ENCODE results near the gene PARVB. TPM values are rescaled to one million over a fixed set of nuclear protein-coding genes. Genes with fewer than 3 reads are reported as not detected.

PARVB gene
- total and polyA plus RNA-seq, 5 donors = 44.0 to 124 (median 88.6) TPM

DNA sequence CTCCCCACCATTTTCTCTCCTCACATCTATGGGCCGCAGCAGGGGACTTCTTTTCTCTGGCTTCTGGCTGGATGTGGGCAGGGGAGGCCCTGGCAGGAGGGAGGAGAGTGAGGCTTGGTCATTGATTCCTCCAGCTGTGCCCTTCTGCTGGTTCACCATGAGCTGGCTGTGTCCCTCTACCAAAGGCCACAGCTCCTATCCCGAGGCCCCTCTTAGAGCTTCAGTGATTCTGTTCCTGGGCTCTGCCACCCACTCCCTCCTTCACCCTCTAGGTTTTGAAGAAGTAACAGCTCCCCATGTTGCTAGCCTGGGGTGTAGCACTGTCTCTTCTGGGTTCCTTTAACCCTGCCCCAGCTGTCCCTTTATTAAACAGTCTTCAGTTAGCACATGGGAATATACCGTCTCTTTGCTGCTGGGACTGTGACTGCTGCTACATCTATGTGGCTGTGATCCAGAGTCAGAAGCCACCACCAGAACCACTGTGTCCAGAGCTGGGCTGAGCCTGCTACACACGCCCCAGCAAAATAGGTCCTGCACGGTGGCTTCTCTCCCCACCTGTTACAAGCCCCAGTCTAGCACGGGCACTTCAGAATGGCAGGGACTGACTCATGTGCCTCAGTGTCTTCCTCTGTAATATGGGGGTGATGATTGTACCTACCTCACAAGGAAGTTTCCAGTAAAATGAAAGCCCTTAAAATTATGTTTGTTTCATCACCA is 156.0 kb downstream of the PARVB start:
- H3K4me3 ChIP-seq (ENCODE audit: low read length) = no peak overlapping the region
- DNase-seq = no peak
- no peak overlapping the region for H3K27ac ChIP-seq (ENCODE audit: low read length)
- 74% methylated on average over 6 of the region's 6 CpGs for WGBS
- no peaks in the 10 kb centered on the region for H3K27me3 ChIP-seq (ENCODE audit: control insufficient read depth, insufficient read depth)
- intact Hi-C loops (cut with DNase I) = no loop called here
- H3K9me3 ChIP-seq (ENCODE audit: control insufficient read depth, low read length) = no peaks in the 10 kb centered on the region
- H3K4me1 ChIP-seq (ENCODE audit: control insufficient read depth, insufficient read depth, low read length) = no peaks in the 10 kb centered on the region
- no peak for ATAC-seq

DNA sequence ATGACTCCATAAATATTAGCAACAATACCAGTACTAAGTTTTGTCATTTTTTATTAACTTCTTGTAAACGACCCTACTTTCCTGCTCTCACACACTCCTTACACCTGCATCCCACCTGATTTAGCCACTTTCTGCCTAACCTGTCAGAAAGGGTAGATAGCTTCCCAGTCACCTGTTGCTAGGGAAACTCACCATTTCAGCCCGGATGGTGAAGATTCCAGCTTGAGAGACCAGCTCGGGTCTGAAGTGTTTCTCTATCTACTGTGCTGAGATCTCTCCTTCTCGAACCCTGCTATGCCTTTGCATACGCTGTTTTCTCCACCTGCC is 156.6 kb downstream of the PARVB start, which contains the start of gene PARVG:
Gene PARVG (plus strand): TSS at position 220 of the 327 bp plus-strand sequence. CDS start 2,405 bp downstream, outside the sequence.
- no peak within 1 kb of the TSS for H3K27ac ChIP-seq (ENCODE audit: low read length)
- H3K4me3 ChIP-seq (ENCODE audit: low read length) = no peak within 1 kb of the TSS
- 64% methylated on average over 5 of the region's 5 CpGs for WGBS

DNA sequence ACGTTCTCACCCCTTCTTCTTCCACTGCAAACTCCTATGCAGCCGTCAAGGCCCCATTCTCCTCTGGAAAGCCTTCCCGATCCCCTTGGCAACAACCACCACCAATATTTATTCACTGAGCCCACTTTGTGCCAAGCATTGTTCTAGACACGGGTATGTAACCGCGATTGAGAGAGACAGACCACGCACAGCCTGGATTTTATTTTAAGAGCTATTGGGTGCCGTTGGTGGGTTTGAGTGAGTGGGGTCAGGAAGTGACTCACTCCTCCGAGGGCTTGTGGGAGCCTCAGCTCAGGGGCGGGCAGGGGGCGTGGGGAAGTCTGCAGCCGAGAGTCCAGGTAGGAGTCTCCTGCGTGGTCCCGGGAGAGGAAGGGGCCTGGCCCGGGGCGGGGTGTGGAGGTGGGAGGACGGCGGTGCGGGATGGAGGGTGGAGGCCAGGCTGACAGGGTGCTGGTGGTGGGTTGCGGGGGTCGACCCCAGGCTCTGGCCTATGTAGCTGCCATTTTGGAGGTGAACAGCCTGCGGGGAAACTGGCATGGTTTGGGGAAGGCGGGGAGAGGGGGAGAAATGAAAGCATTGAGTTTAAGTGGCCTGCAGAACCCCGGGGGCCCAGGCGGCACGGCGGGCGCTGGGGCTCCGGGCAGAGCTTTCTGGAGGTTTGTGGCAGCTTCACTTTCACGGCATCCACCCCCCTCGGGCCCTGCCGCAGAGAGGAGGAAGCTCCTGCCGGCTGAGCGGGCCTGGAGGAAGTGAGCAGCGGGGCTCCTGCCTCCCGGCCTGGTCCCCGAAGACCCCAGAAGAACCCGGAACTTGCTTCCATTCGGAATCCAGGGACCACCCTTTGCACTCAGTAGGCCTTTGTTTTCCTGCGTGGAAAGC is 157.2 kb downstream of the PARVB start:
- no peaks in the 10 kb centered on the region for H3K4me1 ChIP-seq (ENCODE audit: control insufficient read depth, insufficient read depth, low read length)
- H3K27ac ChIP-seq (ENCODE audit: low read length) = no peak overlapping the region
- no peaks in the 10 kb centered on the region for H3K9me3 ChIP-seq (ENCODE audit: control insufficient read depth, low read length)
- 56% methylated on average over 40 of the region's 40 CpGs for WGBS
- ATAC-seq = peak; percentile 42 to 43
- peak in 2 of 3 donors; percentile 74 to 76 for DNase-seq
- intact Hi-C loops (cut with DNase I) = no loop called here
- H3K4me3 ChIP-seq (ENCODE audit: low read length) = no peak overlapping the region
- H3K27me3 ChIP-seq (ENCODE audit: control insufficient read depth, insufficient read depth) = no peaks in the 10 kb centered on the region

More for the DNA sequence above, 156.6 kb downstream of the PARVB start, which contains the start of gene PARVG:
- DNase-seq (no peak), ATAC-seq (no peak)
- Histone ChIP-seq H3K4me1 (ENCODE audit: control insufficient read depth, insufficient read depth, low read length) (no peaks in the 10 kb centered on the region), H3K27me3 (ENCODE audit: control insufficient read depth, insufficient read depth) (no peaks in the 10 kb centered on the region), H3K9me3 (ENCODE audit: control insufficient read depth, low read length) (no peaks in the 10 kb centered on the region)
- intact Hi-C loops (cut with DNase I) = no loop called here

- H3K27ac ChIP-seq (ENCODE audit: low read length) = peak overlapping the region; percentile 3
- no peaks in the 10 kb centered on the region for H3K27me3 ChIP-seq (ENCODE audit: control insufficient read depth, insufficient read depth)
- no peaks in the 10 kb centered on the region for H3K9me3 ChIP-seq (ENCODE audit: control insufficient read depth, low read length)
- WGBS = 73% methylated on average over 17 of the region's 17 CpGs
- no peaks in the 10 kb centered on the region for H3K4me1 ChIP-seq (ENCODE audit: control insufficient read depth, insufficient read depth, low read length)
- H3K4me3 ChIP-seq (ENCODE audit: low read length) = no peak overlapping the region
- DNase-seq = no peak
- intact Hi-C loops (cut with DNase I) = no loop called here
- peak in 1 of 2 donors; percentile 7 for ATAC-seq
Measured at GRCh38 chr22:44181912-44182587, 157.9 kb downstream of the PARVB start.

GRCh38 chr22:44182588-44183286 is 158.6 kb downstream of the PARVB start:
- intact Hi-C loops (cut with DNase I) = no loop called here
- DNase-seq (peak; percentile 56 to 84 (median 81)), ATAC-seq (peak; percentile 61)
- H3K4me3 ChIP-seq (ENCODE audit: low read length) = no peak overlapping the region
- no peaks in the 10 kb centered on the region for H3K4me1 ChIP-seq (ENCODE audit: control insufficient read depth, insufficient read depth, low read length)
- H3K9me3 ChIP-seq (ENCODE audit: control insufficient read depth, low read length) = no peaks in the 10 kb centered on the region
- H3K27me3 ChIP-seq (ENCODE audit: control insufficient read depth, insufficient read depth) = no peaks in the 10 kb centered on the region
- no peak overlapping the region for H3K27ac ChIP-seq (ENCODE audit: low read length)
- WGBS = 68% methylated on average over 17 of the region's 17 CpGs

GRCh38 chr22:44183287-44183588 is 159.1 kb downstream of the PARVB start:
- H3K27ac ChIP-seq (ENCODE audit: low read length) = no peak overlapping the region
- 79% methylated on average over 8 of the region's 8 CpGs for WGBS
- H3K4me3 ChIP-seq (ENCODE audit: low read length) = no peak overlapping the region
- H3K9me3 ChIP-seq (ENCODE audit: control insufficient read depth, low read length) = no peaks in the 10 kb centered on the region
- DNase-seq (no peak), ATAC-seq (no peak)
- intact Hi-C loops (cut with DNase I) = no loop called here
- H3K27me3 ChIP-seq (ENCODE audit: control insufficient read depth, insufficient read depth) = no peaks in the 10 kb centered on the region
- no peaks in the 10 kb centered on the region for H3K4me1 ChIP-seq (ENCODE audit: control insufficient read depth, insufficient read depth, low read length)

GRCh38 chr22:44184006-44184405 is 159.9 kb downstream of the PARVB start:
- no peak for DNase-seq
- no peak overlapping the region for H3K27ac ChIP-seq (ENCODE audit: low read length)
- H3K4me3 ChIP-seq (ENCODE audit: low read length) = no peak overlapping the region
- intact Hi-C loops (cut with DNase I) = no loop called here
- no peaks in the 10 kb centered on the region for H3K4me1 ChIP-seq (ENCODE audit: control insufficient read depth, insufficient read depth, low read length)
- H3K27me3 ChIP-seq (ENCODE audit: control insufficient read depth, insufficient read depth) = no peaks in the 10 kb centered on the region
- no peaks in the 10 kb centered on the region for H3K9me3 ChIP-seq (ENCODE audit: control insufficient read depth, low read length)
- WGBS = 74% methylated on average over 4 of the region's 4 CpGs
- no peak for ATAC-seq

DNA sequence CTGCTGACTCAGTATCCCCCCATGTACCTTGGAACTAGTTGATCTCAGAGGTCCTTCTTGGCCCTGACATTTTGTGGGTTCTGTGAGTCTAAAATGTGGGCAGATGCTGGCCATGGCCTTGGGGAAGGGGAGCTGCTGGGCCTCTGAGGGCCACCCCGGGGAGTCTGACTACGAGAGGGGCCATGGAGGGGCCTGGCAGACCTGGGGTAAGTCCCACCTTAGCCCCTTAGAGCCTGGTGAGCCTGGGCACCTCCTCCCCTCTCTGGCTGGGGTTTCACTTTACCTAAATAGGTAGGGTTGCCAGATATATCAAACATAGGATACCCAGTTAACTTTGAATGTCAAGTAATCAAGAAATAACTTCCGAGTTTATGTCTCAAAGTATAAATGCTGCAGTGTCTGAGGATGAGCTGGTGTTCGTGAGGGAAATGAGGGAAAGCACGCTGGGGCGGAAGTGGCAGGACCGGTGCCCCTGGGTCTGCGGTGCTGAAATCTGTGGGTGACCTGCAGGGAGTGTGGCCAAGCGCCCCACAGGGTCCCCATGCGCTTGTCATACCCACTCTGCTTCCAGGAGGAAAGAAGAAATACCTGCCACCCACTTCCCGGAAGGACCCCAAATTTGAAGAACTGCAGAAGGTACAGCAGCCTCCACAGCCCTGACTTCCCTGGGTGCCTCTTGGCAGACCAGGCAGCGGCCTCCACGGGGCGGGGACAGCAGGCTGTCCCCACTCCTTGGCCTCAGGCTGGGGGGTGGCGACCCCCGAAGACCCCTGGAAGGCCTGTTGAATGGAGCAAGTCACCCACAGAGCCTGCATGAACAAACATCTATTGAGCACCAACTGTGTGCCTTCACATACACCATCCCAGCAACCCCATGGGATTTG is 161.4 kb downstream of the PARVB start:
- H3K4me3 ChIP-seq (ENCODE audit: low read length) = no peak overlapping the region
- ATAC-seq (no peak), DNase-seq (no peak)
- WGBS = 93% methylated on average over 16 of the region's 16 CpGs
- no peaks in the 10 kb centered on the region for H3K4me1 ChIP-seq (ENCODE audit: control insufficient read depth, insufficient read depth, low read length)
- H3K27ac ChIP-seq (ENCODE audit: low read length) = no peak overlapping the region
- no peaks in the 10 kb centered on the region for H3K9me3 ChIP-seq (ENCODE audit: control insufficient read depth, low read length)
- intact Hi-C loops (cut with DNase I) = no loop called here
- H3K27me3 ChIP-seq (ENCODE audit: control insufficient read depth, insufficient read depth) = no peaks in the 10 kb centered on the region

GRCh38 chr22:44186121-44186510 is 162.0 kb downstream of the PARVB start:
- no peak for DNase-seq
- Histone ChIP-seq H3K27me3 (ENCODE audit: control insufficient read depth, insufficient read depth) (no peaks in the 10 kb centered on the region), H3K4me1 (ENCODE audit: control insufficient read depth, insufficient read depth, low read length) (no peaks in the 10 kb centered on the region), H3K9me3 (ENCODE audit: control insufficient read depth, low read length) (no peaks in the 10 kb centered on the region), H3K4me3 (ENCODE audit: low read length) (no peak overlapping the region), H3K27ac (ENCODE audit: low read length) (no peak overlapping the region)
- 76% methylated on average over 8 of the region's 8 CpGs for WGBS
- intact Hi-C loops (cut with DNase I) = no loop called here
- ATAC-seq = no peak

GRCh38 chr22:44186737-44187136 is 162.6 kb downstream of the PARVB start:
- intact Hi-C loops (cut with DNase I) = no loop called here
- H3K27me3 ChIP-seq (ENCODE audit: control insufficient read depth, insufficient read depth) = no peaks in the 10 kb centered on the region

More at GRCh38 chr22:44186737-44187136, 162.6 kb downstream of the PARVB start:
- H3K4me3 ChIP-seq (ENCODE audit: low read length) = no peak overlapping the region
- H3K27ac ChIP-seq (ENCODE audit: low read length) = no peak overlapping the region
- H3K4me1 ChIP-seq (ENCODE audit: control insufficient read depth, insufficient read depth, low read length) = no peaks in the 10 kb centered on the region
- no peak for DNase-seq
- 89% methylated on average over 4 of the region's 4 CpGs for WGBS
- no peak for ATAC-seq
- no peaks in the 10 kb centered on the region for H3K9me3 ChIP-seq (ENCODE audit: control insufficient read depth, low read length)
